B cell (primary cell): ENCODE results near the gene CADM1.

Source experiments
- EZH2 ChIP-seq: IDR thresholded peaks from 2 replicates; pipeline ENCODE4 v1.6.1; 2012; ENCODE audit warnings: borderline replicate concordance, low read depth, mild to moderate bottlenecking, moderate library complexity, low read length; ENCODE audit not compliant: insufficient read depth, poor library complexity, severe bottlenecking
- TF ChIP-seq, protein P1 (sequence below): fragments of 200-600 bp; IDR thresholded peaks from one replicate; pipeline ENCODE4 v1.8.0; 2022; ENCODE audit warnings: antibody characterized with exemption, mild to moderate bottlenecking

DNA sequence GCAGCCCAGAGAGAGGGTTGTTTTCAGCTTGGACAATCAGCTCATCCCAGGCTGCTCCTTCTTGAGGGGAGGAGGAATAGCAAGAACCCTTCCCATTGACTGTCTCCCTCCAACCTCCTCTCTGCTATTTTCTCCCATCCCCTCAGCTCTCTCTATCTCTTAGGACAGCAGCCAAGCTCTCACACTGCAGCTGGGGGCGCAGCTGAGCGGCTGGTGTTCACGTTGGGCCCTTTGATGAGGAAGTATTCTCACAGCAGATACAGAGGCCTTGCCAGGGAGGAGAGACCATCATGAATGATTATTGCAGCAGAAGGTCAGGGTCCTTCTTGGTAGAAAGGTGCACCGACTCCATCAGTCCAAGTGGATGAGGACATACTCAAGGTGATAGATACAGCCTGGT is 26.5 kb upstream of the CADM1 start:
- TF ChIP-seq EZH2, result no peak
- TF ChIP-seq, protein P1, sequence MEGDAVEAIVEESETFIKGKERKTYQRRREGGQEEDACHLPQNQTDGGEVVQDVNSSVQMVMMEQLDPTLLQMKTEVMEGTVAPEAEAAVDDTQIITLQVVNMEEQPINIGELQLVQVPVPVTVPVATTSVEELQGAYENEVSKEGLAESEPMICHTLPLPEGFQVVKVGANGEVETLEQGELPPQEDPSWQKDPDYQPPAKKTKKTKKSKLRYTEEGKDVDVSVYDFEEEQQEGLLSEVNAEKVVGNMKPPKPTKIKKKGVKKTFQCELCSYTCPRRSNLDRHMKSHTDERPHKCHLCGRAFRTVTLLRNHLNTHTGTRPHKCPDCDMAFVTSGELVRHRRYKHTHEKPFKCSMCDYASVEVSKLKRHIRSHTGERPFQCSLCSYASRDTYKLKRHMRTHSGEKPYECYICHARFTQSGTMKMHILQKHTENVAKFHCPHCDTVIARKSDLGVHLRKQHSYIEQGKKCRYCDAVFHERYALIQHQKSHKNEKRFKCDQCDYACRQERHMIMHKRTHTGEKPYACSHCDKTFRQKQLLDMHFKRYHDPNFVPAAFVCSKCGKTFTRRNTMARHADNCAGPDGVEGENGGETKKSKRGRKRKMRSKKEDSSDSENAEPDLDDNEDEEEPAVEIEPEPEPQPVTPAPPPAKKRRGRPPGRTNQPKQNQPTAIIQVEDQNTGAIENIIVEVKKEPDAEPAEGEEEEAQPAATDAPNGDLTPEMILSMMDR, result no peak
